Urothelium cell line (cell line): Measurements from ENCODE around the gene SLC44A5.
"Not testable (repeated sequence)": the region's sequence is repeated elsewhere in the genome, so short reads cannot be mapped to it uniquely, and the experiment has no call there.

Source experiments
- DNase-seq: peaks from one replicate; pipeline ENCODE4 v3.0.0; 2011; ENCODE audit warnings: low spot score, mixed read lengths
- FAIRE-seq: peaks from 2 replicates; lab custom pipeline; 2011; peaks lifted over from hg19 to GRCh38; lab: Jason Lieb, UNC

The SLC44A5 gene

GRCh38 chr1:75208862-75209261 is 402.1 kb downstream of the SLC44A5 start:
- DNase-seq (no peak), FAIRE-seq (no peak)

- FAIRE-seq (peak; percentile 13), DNase-seq (peak; percentile 42)
These were observed 407.3 kb downstream of the SLC44A5 start for GRCh38 chr1:75203415-75204277.

- DNase-seq = no peak
- no peak for FAIRE-seq
These were observed 408.2 kb downstream of the SLC44A5 start for GRCh38 chr1:75202751-75203150.

GRCh38 chr1:75198761-75199160 is 412.2 kb downstream of the SLC44A5 start:
- DNase-seq = no peak
- FAIRE-seq = no peak

GRCh38 chr1:75198163-75198562 is 412.8 kb downstream of the SLC44A5 start:
- FAIRE-seq = no peak
- no peak for DNase-seq

DNA sequence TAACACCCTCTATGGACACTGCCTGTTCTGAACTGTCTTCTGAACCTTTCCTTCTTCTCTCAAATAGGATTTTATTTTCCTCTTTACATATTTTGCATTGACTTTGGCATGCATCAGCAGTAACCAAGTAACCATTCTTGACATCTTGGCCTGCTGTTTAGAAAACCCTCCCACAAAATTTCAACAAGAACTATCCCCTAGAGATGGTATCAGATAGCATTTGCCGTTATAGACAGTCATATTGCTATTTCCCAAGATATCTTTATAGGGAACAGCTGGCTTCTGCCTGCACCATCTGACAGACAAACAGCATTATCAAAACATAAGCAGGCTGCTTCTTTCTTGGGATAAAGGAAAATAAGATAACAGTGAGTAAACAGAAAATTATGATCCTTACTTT is 422.0 kb downstream of the SLC44A5 start:
- DNase-seq (no peak), FAIRE-seq (no peak)

DNA sequence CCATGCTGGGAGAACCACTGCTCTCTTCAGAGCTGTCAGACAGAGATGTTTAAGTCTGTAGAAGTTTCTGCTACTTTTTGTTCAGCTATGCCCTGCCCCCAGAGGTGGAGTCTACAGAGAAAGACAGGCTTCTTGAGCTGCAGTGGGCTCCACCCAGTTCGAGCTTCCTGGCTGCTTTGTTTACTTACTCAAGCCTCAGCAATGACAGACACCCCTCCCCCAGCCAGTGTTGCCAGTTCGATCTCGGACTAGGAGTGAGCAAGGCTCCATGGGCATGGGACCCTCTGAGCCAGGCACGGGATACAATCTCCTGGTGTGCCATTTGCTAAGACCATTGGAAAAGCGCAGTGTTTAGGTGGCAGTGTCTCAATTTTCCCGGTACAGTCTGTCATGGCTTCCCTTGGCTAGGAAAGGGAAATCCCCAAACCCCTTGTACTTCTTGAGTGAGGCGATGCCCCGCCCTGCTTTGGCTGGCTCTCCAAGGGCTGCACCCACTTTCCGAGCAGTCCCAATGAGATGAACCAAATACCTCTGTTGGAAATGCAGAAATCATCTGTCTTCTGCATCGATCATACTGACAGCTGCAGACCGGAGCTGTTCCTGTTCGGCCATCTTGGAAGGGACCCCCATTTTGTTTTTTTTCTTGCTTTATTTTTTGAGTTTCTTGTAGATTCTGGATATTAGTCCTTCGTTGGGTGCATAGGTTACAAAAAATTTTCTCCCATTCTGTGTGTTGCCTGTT is 429.5 kb downstream of the SLC44A5 start:
- DNase-seq, FAIRE-seq: not testable (repeated sequence)

- FAIRE-seq (no peak), DNase-seq (no peak)
These were observed 436.7 kb downstream of the SLC44A5 start for GRCh38 chr1:75174031-75174760.

- DNase-seq (no peak), FAIRE-seq (no peak)
These were observed 438.4 kb downstream of the SLC44A5 start for GRCh38 chr1:75172556-75172955.

DNA sequence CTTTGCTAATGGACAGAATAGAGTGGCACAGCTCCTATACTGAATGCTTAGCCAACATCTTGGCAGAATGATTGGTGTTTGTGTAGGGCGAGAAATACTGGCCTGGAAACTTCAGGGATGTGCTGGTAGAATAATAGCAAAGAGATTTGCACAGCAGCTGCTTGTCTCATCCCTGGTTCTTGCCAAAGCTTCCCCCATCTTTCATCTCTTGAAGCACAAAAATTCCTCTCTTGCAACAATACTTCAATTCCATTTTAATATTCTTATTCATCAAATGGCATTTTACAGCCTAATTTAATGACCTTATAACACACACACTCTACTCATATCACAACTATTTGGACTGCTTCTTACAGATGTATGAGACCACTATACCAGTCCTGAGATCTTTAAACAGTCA is 439.0 kb downstream of the SLC44A5 start:
- DNase-seq (no peak), FAIRE-seq (no peak)

DNA sequence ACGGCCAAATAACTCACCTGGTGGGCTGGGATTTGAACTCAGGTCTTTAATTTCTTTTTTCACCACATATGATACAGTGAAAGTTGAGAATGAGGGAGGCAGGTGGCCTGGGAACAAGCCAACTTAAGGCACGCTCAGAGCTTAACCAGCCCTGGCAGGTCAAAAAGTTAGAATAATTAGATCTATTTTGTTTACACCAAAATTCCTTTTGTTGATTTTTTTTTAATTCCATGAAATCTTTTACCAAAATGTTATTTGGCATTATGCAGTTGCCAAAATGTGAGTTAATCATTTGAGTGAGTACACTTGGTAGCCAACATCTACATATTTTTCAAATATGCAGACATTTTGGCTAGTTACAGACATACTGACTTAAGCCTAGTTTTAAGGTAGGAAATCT is 439.9 kb downstream of the SLC44A5 start:
- no peak for DNase-seq
- no peak for FAIRE-seq

DNA sequence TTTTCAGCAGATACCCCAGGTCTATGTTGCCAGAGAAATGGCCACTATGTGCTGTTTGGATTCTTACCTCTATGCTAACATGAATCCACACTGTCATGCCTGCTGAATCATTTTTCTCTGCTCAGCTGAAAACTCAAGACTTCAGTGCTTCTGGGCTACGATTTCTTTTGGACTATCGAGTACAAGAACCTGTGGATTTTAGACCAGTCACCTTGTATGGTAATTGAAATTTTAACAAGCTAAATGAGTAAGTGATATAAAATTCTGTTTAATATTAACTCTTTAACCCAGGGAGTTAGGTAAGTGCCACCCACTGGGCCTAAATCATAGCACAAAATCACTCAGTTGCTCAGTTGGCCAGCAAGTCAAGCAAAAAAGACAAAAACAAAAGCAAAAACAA is 440.9 kb downstream of the SLC44A5 start:
- FAIRE-seq = no peak
- no peak for DNase-seq

DNA sequence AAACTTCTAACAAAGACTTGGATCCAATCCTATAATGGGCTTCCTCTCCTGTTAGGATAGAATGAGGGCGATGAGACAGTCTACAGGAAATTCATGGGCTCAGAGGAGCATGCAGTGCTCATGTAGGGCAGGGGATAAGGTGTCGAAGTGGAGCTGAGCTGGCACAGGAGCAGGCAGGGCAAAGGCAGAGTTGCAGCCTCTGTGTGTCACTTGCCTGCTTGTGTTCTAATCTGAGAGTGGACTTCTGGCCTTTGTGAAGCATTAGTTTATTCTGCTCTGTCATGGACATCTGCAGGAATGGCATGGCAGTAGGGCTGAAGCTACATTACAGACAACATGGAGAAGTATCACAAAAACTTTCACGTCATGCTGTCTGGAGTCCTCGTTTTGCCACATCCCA is 444.1 kb downstream of the SLC44A5 start:
- no peak for FAIRE-seq

DNA sequence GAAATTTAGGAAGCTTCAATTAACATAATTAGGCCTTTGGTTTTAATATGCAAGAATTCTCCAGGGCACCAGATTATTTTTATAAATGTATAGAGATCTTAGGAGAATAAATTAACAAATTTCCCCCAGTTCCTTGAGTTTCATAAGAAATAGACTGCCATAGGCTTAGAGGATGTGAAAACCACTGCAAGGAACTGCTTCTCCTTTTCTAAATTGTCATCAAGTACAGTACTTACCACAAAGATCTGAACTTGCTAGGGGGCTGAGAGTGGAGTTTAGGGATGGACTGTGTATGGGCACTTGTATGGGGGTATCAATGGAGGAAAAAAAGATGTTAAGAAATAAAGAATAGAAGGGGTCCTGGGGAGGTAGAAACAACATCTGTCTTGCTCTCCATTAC is 445.6 kb downstream of the SLC44A5 start:
- FAIRE-seq (no peak), DNase-seq (no peak)

More for the DNA sequence above, 444.1 kb downstream of the SLC44A5 start:
- no peak for DNase-seq

DNA sequence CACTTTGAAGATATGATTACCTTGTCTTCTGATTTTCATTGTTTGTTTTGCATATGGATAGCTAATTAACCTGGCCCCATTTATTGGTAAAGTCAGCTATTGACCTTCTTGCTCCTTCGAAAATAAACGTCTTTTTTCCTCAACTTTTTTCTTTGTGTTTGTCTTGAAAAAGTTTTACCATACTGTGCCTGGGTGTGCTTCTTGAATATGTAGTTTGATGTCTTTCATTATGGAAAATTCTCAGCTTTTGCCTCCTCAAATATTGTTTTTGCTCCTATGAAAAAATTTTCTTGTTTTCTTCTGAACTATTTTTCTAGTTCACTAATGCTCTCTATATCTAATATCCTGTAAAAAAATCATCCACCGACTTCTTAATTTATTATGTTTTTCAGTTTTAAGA is 451.8 kb downstream of the SLC44A5 start:
- FAIRE-seq = no peak

More for the DNA sequence above, 451.8 kb downstream of the SLC44A5 start:
- no peak for DNase-seq
